Ishikawa (cell line): Measurements from ENCODE around the gene KIRREL3.

Source experiments
- EGR1 ChIP-seq: IDR thresholded peaks from 2 replicates; pipeline ENCODE4 v1.6.1; 2012
- EP300 ChIP-seq: IDR thresholded peaks from 2 replicates; pipeline ENCODE4 v1.6.1; 2012; ENCODE audit warnings: borderline replicate concordance
- FOXM1 ChIP-seq: IDR thresholded peaks from 2 replicates; pipeline ENCODE4 v1.6.1; 2012; ENCODE audit warnings: low read depth, borderline replicate concordance
- NFIC ChIP-seq: IDR thresholded peaks from 2 replicates; pipeline ENCODE4 v1.6.1; 2012
- RAD21 ChIP-seq: IDR thresholded peaks from 2 replicates; pipeline ENCODE4 v1.6.1; 2012; ENCODE audit warnings: low read depth
- TAF1 ChIP-seq: IDR thresholded peaks from 2 replicates; pipeline ENCODE4 v1.6.1; 2012; ENCODE audit warnings: low read depth, mild to moderate bottlenecking
- TCF12 ChIP-seq: IDR thresholded peaks from 2 replicates; pipeline ENCODE4 v1.6.1; 2012; ENCODE audit warnings: low read depth
- TEAD4 ChIP-seq: IDR thresholded peaks from 2 replicates; pipeline ENCODE4 v1.6.1; 2012
- YY1 ChIP-seq: IDR thresholded peaks from 2 replicates; pipeline ENCODE4 v1.6.1; 2012; ENCODE audit warnings: low read depth
- TF ChIP-seq, protein P1 (sequence below): IDR thresholded peaks from 2 replicates; pipeline ENCODE4 v1.6.1; 2012
- TF ChIP-seq, protein P2 (sequence below): IDR thresholded peaks from 2 replicates; pipeline ENCODE4 v1.6.1; 2012; ENCODE audit warnings: low read depth, mild to moderate bottlenecking
- TF ChIP-seq, protein P3 (sequence below): IDR thresholded peaks from 2 replicates; pipeline ENCODE4 v1.6.1; 2012

DNA sequence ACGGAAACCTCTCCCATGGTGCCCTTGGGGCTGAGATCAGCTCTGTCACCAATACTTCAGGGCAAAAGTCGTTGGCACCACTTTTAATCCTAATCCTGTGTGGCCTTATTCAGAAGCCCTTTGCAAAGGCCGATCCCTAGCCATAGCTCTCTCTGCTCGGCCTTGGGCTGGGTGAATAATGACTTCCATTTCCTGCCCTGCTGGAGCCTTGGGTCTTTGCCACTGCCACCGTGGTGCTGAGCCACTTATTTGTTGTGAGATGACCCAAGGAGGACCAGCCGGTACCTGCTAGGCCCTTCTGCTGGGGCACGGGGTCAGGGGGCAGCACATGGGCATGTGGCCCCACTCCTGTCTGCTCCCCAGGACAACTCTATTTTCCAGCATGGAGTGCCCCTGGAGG is 456.9 kb downstream of the KIRREL3 start:
- no peak for TF ChIP-seq FOXM1
- no peak for TF ChIP-seq YY1
- TF ChIP-seq, protein P1, sequence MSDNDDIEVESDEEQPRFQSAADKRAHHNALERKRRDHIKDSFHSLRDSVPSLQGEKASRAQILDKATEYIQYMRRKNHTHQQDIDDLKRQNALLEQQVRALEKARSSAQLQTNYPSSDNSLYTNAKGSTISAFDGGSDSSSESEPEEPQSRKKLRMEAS: no peak
- TF ChIP-seq, protein P2, sequence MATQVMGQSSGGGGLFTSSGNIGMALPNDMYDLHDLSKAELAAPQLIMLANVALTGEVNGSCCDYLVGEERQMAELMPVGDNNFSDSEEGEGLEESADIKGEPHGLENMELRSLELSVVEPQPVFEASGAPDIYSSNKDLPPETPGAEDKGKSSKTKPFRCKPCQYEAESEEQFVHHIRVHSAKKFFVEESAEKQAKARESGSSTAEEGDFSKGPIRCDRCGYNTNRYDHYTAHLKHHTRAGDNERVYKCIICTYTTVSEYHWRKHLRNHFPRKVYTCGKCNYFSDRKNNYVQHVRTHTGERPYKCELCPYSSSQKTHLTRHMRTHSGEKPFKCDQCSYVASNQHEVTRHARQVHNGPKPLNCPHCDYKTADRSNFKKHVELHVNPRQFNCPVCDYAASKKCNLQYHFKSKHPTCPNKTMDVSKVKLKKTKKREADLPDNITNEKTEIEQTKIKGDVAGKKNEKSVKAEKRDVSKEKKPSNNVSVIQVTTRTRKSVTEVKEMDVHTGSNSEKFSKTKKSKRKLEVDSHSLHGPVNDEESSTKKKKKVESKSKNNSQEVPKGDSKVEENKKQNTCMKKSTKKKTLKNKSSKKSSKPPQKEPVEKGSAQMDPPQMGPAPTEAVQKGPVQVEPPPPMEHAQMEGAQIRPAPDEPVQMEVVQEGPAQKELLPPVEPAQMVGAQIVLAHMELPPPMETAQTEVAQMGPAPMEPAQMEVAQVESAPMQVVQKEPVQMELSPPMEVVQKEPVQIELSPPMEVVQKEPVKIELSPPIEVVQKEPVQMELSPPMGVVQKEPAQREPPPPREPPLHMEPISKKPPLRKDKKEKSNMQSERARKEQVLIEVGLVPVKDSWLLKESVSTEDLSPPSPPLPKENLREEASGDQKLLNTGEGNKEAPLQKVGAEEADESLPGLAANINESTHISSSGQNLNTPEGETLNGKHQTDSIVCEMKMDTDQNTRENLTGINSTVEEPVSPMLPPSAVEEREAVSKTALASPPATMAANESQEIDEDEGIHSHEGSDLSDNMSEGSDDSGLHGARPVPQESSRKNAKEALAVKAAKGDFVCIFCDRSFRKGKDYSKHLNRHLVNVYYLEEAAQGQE: no peak
- no peak for TF ChIP-seq RAD21
- no peak for TF ChIP-seq EP300
- TF ChIP-seq, protein P3, sequence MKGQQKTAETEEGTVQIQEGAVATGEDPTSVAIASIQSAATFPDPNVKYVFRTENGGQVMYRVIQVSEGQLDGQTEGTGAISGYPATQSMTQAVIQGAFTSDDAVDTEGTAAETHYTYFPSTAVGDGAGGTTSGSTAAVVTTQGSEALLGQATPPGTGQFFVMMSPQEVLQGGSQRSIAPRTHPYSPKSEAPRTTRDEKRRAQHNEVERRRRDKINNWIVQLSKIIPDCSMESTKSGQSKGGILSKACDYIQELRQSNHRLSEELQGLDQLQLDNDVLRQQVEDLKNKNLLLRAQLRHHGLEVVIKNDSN: no peak
- no peak for TF ChIP-seq TCF12
- TF ChIP-seq TAF1: no peak
- no peak for TF ChIP-seq NFIC
- no peak for TF ChIP-seq EGR1
- TF ChIP-seq TEAD4: no peak
